IPS-18a (cell line): ENCODE data around the gene LRRC4.

ENCODE experiments used
- H3K27ac ChIP-seq: one replicate; pipeline ENCODE4 v1.5.1; 2013; ENCODE audit warnings: low read length
- H3K27me3 ChIP-seq: one replicate; pipeline ENCODE4 v1.6.1; 2013; ENCODE audit warnings: mild to moderate bottlenecking, low read length; ENCODE audit not compliant: control insufficient read depth, insufficient read depth
- H3K36me3 ChIP-seq: one replicate; pipeline ENCODE4 v1.6.1; 2013; ENCODE audit warnings: low read depth, low read length; ENCODE audit not compliant: control insufficient read depth
- H3K4me1 ChIP-seq: one replicate; pipeline ENCODE4 v1.6.1; 2013; ENCODE audit warnings: low read depth, low read length; ENCODE audit not compliant: control insufficient read depth
- H3K4me3 ChIP-seq: one replicate; pipeline ENCODE4 v1.5.1; 2013; ENCODE audit warnings: low read length
- H3K9ac ChIP-seq: one replicate; pipeline ENCODE4 v1.6.1; 2013; ENCODE audit warnings: mild to moderate bottlenecking, low read length, moderate library complexity
- H3K9me3 ChIP-seq: one replicate; pipeline ENCODE4 v1.6.1; 2013; ENCODE audit warnings: low read depth, low read length; ENCODE audit not compliant: control insufficient read depth

The LRRC4 gene

DNA sequence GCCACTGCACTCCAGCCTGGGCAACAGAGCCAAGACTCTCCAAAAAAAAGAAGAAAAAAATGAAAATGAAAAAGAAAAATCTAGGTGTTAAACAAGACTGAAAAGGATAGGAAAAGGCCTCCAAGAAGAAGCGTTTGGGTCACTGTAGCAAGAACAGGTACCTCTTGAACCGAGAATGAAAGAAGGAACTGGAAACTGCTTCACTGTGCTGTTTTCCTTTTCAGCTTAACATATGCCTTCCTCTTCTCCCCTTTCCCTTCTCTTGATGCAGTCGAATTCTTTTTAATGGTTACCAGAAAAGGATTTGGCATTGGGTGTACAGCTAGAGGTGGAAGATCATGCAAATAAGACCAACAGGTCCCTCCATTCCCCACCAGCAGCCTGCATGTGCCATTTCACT lies 28.1 kb downstream of the LRRC4 start:
- no peaks in the 10 kb centered on the region for H3K36me3 ChIP-seq
- no peak overlapping the region for H3K9ac ChIP-seq
- H3K4me1 ChIP-seq = no peaks in the 10 kb centered on the region
- H3K27me3 ChIP-seq = no peaks in the 10 kb centered on the region
- no peak overlapping the region for H3K27ac ChIP-seq
- H3K4me3 ChIP-seq = no peak overlapping the region
- no peaks in the 10 kb centered on the region for H3K9me3 ChIP-seq

DNA sequence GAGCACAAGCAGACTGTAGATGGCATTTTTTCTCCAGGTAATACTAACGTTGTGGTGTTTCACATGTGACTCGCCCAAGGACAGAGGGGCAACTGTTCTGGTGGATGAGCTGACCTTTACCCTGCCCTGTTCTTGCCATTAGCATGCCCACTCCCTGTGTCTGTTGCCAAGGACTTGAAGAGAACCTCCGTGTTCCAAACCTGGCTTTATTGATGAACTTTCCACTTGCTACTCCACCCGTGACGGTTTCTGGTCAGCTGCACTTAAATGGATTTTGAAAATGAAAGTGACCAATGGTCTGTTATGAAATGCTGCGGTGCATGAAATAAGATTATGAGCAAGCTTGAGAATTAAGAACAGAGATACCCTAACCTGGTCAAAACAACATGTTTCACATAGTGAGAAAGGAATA lies 30.4 kb downstream of the LRRC4 start:
- H3K9me3 ChIP-seq = no peaks in the 10 kb centered on the region
- H3K27me3 ChIP-seq = no peaks in the 10 kb centered on the region
- no peak overlapping the region for H3K4me3 ChIP-seq
- no peak overlapping the region for H3K27ac ChIP-seq
- peaks cover 12% of the 10 kb centered on the region for H3K4me1 ChIP-seq
- H3K9ac ChIP-seq = no peak overlapping the region
- peaks cover 5% of the 10 kb centered on the region for H3K36me3 ChIP-seq

DNA sequence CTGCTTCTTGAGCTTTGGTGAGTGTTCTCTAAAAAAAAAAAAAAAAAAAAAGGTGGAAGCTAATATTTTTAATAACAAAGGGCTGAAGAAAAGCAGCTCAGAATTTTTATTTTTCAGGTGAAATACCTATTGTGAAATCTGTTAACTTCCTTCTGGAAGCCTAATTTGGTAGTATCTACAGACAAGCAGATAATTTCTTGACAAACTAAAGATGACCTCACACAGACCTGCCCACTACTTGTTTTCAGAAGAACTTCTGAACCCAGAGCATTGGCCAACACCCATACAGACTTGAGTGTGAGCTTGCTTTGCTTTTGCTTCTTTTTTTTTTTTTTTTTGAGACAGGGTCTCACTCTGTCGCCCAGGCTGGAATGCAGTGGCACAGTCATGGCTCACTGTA lies 31.2 kb downstream of the LRRC4 start:
- Histone ChIP-seq H3K27me3 (no peaks in the 10 kb centered on the region), H3K27ac (no peak overlapping the region), H3K36me3 (peaks cover 5% of the 10 kb centered on the region), H3K9ac (no peak overlapping the region), H3K4me3 (no peak overlapping the region), H3K4me1 (peaks cover 17% of the 10 kb centered on the region), H3K9me3 (no peaks in the 10 kb centered on the region)

DNA sequence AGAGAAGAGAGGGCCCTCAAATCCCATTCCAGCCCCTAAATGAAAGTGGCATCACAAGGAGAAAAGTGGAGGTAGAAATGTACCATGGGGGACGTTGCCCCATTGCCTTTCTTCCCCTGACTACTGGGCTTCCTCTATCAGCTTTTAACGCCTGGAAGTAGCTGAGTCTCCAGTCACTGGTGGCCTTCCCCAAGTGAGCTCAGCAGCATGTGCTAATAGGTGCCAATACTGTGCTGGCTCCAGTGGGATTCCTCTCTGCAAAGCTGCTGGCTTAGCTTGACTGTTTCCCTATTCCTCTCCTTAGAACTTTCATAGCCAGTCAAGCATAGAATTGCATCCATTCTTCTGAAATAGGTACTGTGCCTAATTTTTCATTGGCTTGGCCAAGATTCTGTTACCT lies 32.6 kb downstream of the LRRC4 start:
- Histone ChIP-seq H3K36me3 (peaks cover 5% of the 10 kb centered on the region), H3K4me3 (no peak overlapping the region), H3K27me3 (no peaks in the 10 kb centered on the region), H3K27ac (no peak overlapping the region), H3K9ac (no peak overlapping the region), H3K4me1 (peaks cover 17% of the 10 kb centered on the region), H3K9me3 (no peaks in the 10 kb centered on the region)

DNA sequence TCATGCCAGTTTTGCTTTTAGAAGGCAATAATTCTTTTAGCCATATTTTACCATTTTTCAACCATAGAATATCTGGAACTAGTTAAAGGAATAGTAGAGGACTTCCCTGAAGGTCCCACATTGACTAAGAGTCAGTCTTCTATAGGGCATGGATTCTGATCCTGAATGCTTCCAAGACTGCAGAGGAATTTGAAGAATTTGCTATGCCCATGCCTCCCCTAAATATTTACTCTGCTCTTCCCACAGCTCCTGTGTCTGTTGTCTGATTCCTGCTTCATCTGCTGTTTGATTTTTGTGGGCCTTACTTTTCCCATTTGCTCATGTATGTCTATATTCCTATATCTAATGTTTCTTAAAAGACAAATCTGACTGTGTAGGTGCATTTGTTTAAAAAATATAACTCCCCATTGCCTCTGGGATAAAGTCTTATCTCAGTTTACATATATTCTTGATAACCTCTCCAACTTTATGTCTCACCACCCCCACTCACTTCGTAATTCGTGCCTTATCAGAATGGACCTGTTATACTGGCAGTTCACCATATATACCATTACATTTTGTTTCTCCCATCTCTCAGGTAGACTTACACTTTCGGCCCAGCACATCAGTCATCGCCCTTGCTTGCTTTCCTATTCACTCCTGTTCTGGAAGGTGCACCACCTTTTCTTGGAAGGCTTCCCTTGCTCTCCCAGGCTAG lies 33.9 kb downstream of the LRRC4 start:
- no peaks in the 10 kb centered on the region for H3K27me3 ChIP-seq
- H3K27ac ChIP-seq = no peak overlapping the region
- H3K4me1 ChIP-seq = peaks cover 17% of the 10 kb centered on the region
- no peaks in the 10 kb centered on the region for H3K9me3 ChIP-seq
- peaks cover 5% of the 10 kb centered on the region for H3K36me3 ChIP-seq
- H3K4me3 ChIP-seq = no peak overlapping the region
- no peak overlapping the region for H3K9ac ChIP-seq

DNA sequence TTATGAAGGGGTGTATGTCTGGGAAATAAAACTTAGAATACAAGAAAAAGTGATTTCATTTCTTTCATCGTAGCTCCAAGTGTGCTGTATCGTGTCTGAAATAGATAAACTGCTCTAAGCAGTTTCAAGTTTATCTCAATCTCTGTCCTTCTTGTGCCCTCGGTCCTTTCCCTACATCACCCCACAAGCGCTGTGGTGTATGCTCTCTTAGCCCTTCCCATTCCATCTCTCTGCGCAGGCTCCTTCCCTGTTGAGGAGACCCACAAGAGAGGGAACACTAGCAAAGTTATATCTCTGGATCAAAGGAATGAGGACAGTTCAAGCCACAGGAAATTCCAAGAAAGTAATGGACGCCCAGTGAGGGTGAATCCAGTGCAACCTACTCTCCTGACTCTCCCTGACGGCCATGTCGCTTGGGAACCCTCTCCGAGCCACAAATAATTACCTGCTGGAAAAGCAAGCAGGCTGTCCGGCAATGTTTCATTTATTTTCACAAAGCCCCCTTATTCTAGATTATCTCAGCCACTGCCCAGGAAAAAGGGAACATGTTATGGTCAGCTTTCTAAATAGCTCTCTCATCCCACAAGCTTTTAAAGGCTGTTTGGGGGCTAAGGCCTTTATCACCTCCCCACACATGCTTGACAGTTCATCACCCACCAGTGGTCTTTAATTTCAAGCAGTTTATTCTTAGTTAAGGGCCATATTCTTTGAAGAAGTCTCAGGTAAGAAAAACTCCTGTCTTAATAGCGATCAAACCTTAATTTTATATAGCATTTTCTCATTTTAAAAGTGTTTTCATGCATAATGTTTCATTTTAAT lies 34.8 kb downstream of the LRRC4 start:
- H3K4me1 ChIP-seq = peaks cover 17% of the 10 kb centered on the region
- H3K9me3 ChIP-seq = no peaks in the 10 kb centered on the region
- no peaks in the 10 kb centered on the region for H3K27me3 ChIP-seq
- H3K36me3 ChIP-seq = peaks cover 5% of the 10 kb centered on the region
- H3K4me3 ChIP-seq = no peak overlapping the region
- H3K9ac ChIP-seq = no peak overlapping the region
- H3K27ac ChIP-seq = no peak overlapping the region

DNA sequence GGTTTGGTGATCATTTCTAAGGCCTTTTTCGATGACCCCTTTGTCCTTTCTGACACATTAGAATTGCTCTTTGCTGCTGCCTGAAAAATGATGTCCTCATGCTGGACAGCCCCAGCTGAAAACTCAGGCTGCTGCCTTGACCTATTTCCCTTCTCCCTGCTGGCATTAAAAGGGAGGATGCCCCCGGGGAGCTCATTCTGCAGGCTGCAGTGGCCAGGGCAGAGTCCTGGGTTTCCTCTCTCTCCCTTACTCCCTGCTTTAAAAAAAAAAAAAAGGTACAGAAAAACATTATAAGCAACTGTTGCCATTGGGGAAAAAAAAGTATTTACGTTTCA lies 35.4 kb downstream of the LRRC4 start:
- H3K4me3 ChIP-seq = no peak overlapping the region
- no peak overlapping the region for H3K9ac ChIP-seq
- no peaks in the 10 kb centered on the region for H3K9me3 ChIP-seq
- no peak overlapping the region for H3K27ac ChIP-seq
- peaks cover 17% of the 10 kb centered on the region for H3K4me1 ChIP-seq
- H3K27me3 ChIP-seq = no peaks in the 10 kb centered on the region
- H3K36me3 ChIP-seq = peaks cover 5% of the 10 kb centered on the region

DNA sequence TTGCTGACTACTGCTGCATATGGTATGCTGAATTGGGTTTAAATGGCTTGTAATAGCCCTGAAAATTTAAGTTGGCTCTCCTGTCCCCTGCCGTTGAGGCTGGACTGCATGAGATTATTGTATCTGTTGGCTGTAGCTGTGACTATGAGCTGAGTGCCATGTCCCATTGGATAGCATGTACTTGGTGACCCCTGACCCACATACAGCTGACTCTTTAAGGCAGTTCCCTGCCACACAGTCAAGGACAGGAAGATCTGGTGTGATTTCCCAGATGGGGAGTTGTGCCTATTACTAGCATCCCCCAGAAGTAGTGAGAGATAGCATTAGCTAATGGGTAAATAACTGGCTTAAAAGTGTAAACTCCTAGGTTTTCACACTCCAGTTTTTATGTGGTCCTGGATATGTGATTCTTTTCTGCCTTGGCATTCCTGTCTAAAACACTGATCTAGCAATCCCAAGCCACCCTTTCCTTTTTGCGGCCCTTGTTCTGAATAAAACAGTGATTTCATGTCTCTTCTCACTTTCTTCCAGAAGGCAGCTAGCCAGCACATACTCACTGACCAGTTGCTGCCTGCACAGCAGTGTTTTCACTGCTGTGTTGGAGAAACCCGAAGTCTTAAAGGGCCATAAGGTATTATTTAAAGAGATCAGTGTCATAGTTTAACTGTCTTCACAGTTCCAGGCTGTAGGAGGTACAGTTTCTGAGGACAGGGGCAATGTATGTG lies 35.9 kb downstream of the LRRC4 start:
- H3K9ac ChIP-seq = no peak overlapping the region
- no peak overlapping the region for H3K4me3 ChIP-seq

DNA sequence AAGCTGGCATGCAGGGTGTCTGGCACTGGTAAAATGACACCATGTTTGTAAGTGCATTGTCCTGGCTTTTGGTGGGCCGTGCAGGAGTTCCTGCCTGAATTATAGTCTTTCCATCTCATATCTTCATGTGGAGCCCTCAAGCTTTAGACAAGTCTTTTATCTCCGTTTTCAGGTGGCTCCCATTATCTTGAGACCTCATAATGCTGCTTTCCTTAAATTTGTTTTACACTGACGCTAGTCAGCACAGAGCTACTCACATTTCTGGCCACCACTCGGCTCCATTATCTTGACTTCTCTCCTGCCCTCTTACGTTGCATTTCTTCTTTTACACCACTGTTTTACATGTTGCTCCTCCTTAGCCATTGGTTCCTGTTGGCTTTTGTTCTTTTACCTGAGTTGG lies 37.2 kb downstream of the LRRC4 start:
- H3K27me3 ChIP-seq = no peaks in the 10 kb centered on the region
- H3K36me3 ChIP-seq = peaks cover 5% of the 10 kb centered on the region
- no peak overlapping the region for H3K9ac ChIP-seq
- H3K27ac ChIP-seq = no peak overlapping the region
- H3K9me3 ChIP-seq = no peaks in the 10 kb centered on the region
- H3K4me3 ChIP-seq = no peak overlapping the region
- peaks cover 17% of the 10 kb centered on the region for H3K4me1 ChIP-seq

More for the DNA sequence above, 35.9 kb downstream of the LRRC4 start:
- peaks cover 17% of the 10 kb centered on the region for H3K4me1 ChIP-seq
- peaks cover 5% of the 10 kb centered on the region for H3K36me3 ChIP-seq
- H3K27me3 ChIP-seq = no peaks in the 10 kb centered on the region
- H3K27ac ChIP-seq = no peak overlapping the region
- no peaks in the 10 kb centered on the region for H3K9me3 ChIP-seq

DNA sequence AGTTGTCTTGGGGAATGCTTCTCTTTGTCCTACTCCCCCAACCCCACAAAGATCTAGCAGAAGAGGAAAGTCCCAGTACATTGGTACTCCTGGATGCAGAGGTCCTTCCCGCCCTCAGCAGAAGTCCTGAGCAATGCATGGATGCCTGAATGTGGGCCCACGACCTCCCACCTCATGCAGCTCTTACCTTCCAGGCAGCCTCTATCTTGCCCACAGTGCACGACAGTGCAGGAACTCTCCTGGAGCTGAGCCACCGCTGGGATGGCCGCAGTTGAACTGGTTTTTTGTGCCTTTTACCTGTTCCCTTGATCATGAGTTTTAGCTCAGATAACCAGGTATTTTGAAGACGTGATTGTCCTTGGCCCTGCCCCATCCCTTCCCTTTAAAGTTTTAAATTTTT lies 37.9 kb downstream of the LRRC4 start:
- Histone ChIP-seq H3K36me3 (peaks cover 5% of the 10 kb centered on the region), H3K9ac (no peak overlapping the region), H3K27ac (no peak overlapping the region), H3K4me3 (no peak overlapping the region), H3K4me1 (peaks cover 17% of the 10 kb centered on the region), H3K27me3 (no peaks in the 10 kb centered on the region), H3K9me3 (no peaks in the 10 kb centered on the region)

DNA sequence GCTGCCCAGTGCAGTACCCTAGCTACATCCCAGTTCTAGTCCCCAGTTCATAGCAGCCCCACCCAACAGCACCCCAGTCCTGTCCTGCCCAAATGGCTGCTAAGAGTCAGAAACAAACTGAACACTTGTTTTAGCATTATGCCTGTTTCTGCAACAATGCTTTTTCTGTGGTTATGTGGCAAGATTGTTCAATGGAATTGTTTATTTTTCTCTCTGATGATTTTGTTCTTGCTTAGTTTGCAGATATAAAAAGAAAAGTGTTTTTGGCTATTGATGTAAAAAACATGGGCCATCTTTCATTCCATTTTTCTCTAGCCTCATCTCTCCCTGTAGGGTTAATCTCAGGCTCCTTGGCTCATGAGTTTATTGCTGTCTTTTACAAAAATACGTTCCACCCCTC lies 42.5 kb downstream of the LRRC4 start:
- Histone ChIP-seq H3K27me3 (no peaks in the 10 kb centered on the region), H3K36me3 (no peaks in the 10 kb centered on the region), H3K9ac (no peak overlapping the region), H3K9me3 (no peaks in the 10 kb centered on the region), H3K4me3 (no peak overlapping the region), H3K4me1 (peaks cover 12% of the 10 kb centered on the region), H3K27ac (no peak overlapping the region)
